Heart left ventricle (tissue), 16 donors: ENCODE measurements around the gene BCR. TPM values are rescaled to one million over a fixed set of nuclear protein-coding genes. Genes with fewer than 3 reads are reported as not detected.

Experiments
- ATAC-seq, 4 donors: fragments of 200-7000 bp; cut with Tn5 transposase; one replicate each; pipeline ENCODE4 v1.9.1; 2020 to 2022; ENCODE audit warnings: moderate library complexity in 4 of 4, mild to moderate bottlenecking in 3 of 4, moderate number of reproducible peaks in 1 of 4
- DNase-seq, 5 donors: peaks; one replicate each; pipeline ENCODE4 v3.0.0-alpha.2; 2020
- H3K27ac ChIP-seq, 12 donors: fragments of 200-600 bp; sonication (generic) in 4 of 12; one replicate each; pipeline versions ENCODE4 v1.5.0 to v1.8.0; 2016 to 2022; ENCODE audit warnings: mild to moderate bottlenecking in 2 of 12
- H3K27me3 ChIP-seq, 9 donors: fragments of 200-600 bp; sonication (generic) in 2 of 9; one replicate each; pipeline versions ENCODE4 v1.5.1 to v1.8.0; 2016 to 2022; ENCODE audit warnings: mild to moderate bottlenecking in 3 of 9
- H3K36me3 ChIP-seq, 9 donors: fragments of 200-600 bp; sonication (generic) in 2 of 9; one replicate each; pipeline versions ENCODE4 v1.5.0 to v1.8.0; 2018 to 2022; ENCODE audit warnings: mild to moderate bottlenecking in 2 of 9
- H3K4me1 ChIP-seq, 12 donors: fragments of 200-600 bp; sonication (generic) in 4 of 12; one replicate each; pipeline versions ENCODE4 v1.5.0 to v1.8.0; 2016 to 2022; ENCODE audit warnings: mild to moderate bottlenecking in 3 of 12
- H3K4me3 ChIP-seq, 12 donors: fragments of 200-600 bp; sonication (generic) in 4 of 12; one replicate each; pipeline versions ENCODE4 v1.5.0 to v1.8.0; 2017 to 2022; ENCODE audit warnings: mild to moderate bottlenecking in 9 of 12, moderate library complexity in 4 of 12
- H3K9me3 ChIP-seq, 12 donors: fragments of 200-600 bp; sonication (generic) in 4 of 12; one replicate each; pipeline versions ENCODE4 v1.5.0 to v1.8.0; 2016 to 2022; ENCODE audit warnings: mild to moderate bottlenecking in 1 of 12
- CTCF ChIP-seq, 12 donors: fragments of 200-600 bp; sonication (generic) in 4 of 12; IDR thresholded peaks; one replicate each; pipeline versions ENCODE4 v1.5.0 to v1.8.0; 2018 to 2022; ENCODE audit warnings: antibody characterized with exemption in 12 of 12, mild to moderate bottlenecking in 5 of 12
- POLR2A ChIP-seq, 2 donors: fragments of 450-650 bp; IDR thresholded peaks; one replicate each; pipeline ENCODE4 v1.6.1; 2017; ENCODE audit warnings: antibody characterized with exemption in 2 of 2, mild to moderate bottlenecking in 2 of 2, moderate library complexity in 2 of 2
- WGBS, 4 donors: extraction: QIAGEN DNeasy Blood & Tissue Kit in 2 of 4; methylation state at CpG; one replicate each; pipeline versions ENCODE4 v1.1.5 to v1.1.7; 2013 to 2018; 5-methylcytosine and 5-hydroxymethylcytosine counted together
- intact Hi-C, 10 donors: fragments of 100-400 bp; cut with DNase I; formaldehyde crosslinking; loops; one replicate each; pipeline versions ENCODE4 v1.11.1 to v1.14.2; 2022
- polyA plus RNA-seq, 2 donors: library from polyadenylated mRNA; stranded (reverse); fragments of 200-250 nt; gene quantifications; one replicate each; pipeline ENCODE4 v1.2.3, GENCODE V29; 2013
- total RNA-seq, 9 donors: library from RNA; depleted of rRNA in 2 of 9; stranded (reverse); fragments of >200 nt in 2 of 9; fragmentation: NEBNext Ultra II Directional in 3 of 9; extraction: Animal tissue kit (Norgen Biotek cat#: 25700) in 3 of 9; gene quantifications; one replicate each; pipeline versions ENCODE4 v1.1.0 to v1.2.4, GENCODE V29; 2016 to 2023
- donor health status: ischemic (EF 13 %, LVEDD 7.1; RV severe dilation, severe dysfunction).
- donor health status: healthy with polysubstance abuse.
- donor health status: DM: no; HTN: yes; CAD: no.
- donor health status: DM: no; HTN: no; CAD: no.
- donor health status: ischemic (EF 25% LVEDD 6.9; RV normal size, moderate dysfunction).
- donor health status: ischemic (EF 25% LVEDD 5.7; RV mildly dilated, moderate dysfunction).
- donor health status: healthy.
- donor health status: DM: yes; HTN: yes; CAD: no.
- donor health status: ischemic (EF 35%, LVEDD 5.7; RV mildly dilated, moderate dysfunction).
- donor health status: nonischemic (EF 11% LVEDD 7.7; RV severe dilation, severe dysfunction).
- donor health status: DM: yes; HTN: yes; CAD: no.
- donor health status: PGD.
- donor health status: ischemic (EF 29% LVEDD 5.4; RV normal size, mild dysfunction).
- donor health status: nonischemic (EF 23%, LVEDD 6.1; RV moderate dilation, normal function).

BCR gene
- total and polyA plus RNA-seq, 11 donors = 12.6 to 51.1 (median 28.7) TPM

GRCh38 chr22:23223569-23224317 lies 43.4 kb downstream of the BCR start:
- peaks cover 26 to 94% (median 80%) of the 10 kb centered on the region in 12 donors for H3K4me1 ChIP-seq
- peak overlapping the region in 11 of 12 donors; percentile 57 to 83 (median 66) for H3K27ac ChIP-seq
- TF ChIP-seq CTCF (IDR thresholded peaks at IDR 0.05) = peak in 1 of 12 donors; percentile 14
- peak in 1 of 2 donors; percentile 18 for TF ChIP-seq POLR2A (IDR thresholded peaks at IDR 0.05)
- ATAC-seq (peak; percentile 56 to 66 (median 61)), DNase-seq (peak in 3 of 5 donors; percentile 45 to 51 (median 47))
- no peak overlapping the region for H3K4me3 ChIP-seq
- H3K27me3 ChIP-seq = no peaks in the 10 kb centered on the region
- H3K9me3 ChIP-seq = peaks cover 0 to 12% (median 8%) of the 10 kb centered on the region in 12 donors
- WGBS, 4 donors = 39 to 48% (median 41%) methylated on average over 11 to 12 of the region's 12 CpGs
- intact Hi-C loops = loop anchor here in 3 of 10 donors (5.0 to 10.0 kb wide), 2 partner anchors 41 to 51 kb away; partner anchors contain the start of gene BCR (in 2 of the 3)
- H3K36me3 ChIP-seq = no peaks in the 10 kb centered on the region

- intact Hi-C loops = loop anchor here in 4 of 10 donors (5.0 to 10.0 kb wide), 2 partner anchors 43 to 50 kb away; partner anchors contain the start of gene BCR (in 4 of the 4)
- ATAC-seq = no peak
- Histone ChIP-seq H3K36me3 (no peaks in the 10 kb centered on the region), H3K27ac (peak overlapping the region in 10 of 12 donors; percentile 57 to 83 (median 72)), H3K4me1 (peaks cover 26 to 83% (median 69%) of the 10 kb centered on the region in 12 donors), H3K9me3 (peaks cover 0 to 22% (median 13%) of the 10 kb centered on the region in 12 donors), H3K27me3 (no peaks in the 10 kb centered on the region), H3K4me3 (no peak overlapping the region)
- TF ChIP-seq CTCF (IDR thresholded peaks at IDR 0.05) (no peak), POLR2A (IDR thresholded peaks at IDR 0.05) (no peak)
- 86 to 92% (median 90%) methylated on average over 7 of the region's 7 CpGs for WGBS, 4 donors
- DNase-seq = no peak
These were observed 44.5 kb downstream of the BCR start for GRCh38 chr22:23224846-23225245.

GRCh38 chr22:23225337-23225723 lies 45.0 kb downstream of the BCR start:
- TF ChIP-seq POLR2A (IDR thresholded peaks at IDR 0.05) (no peak), CTCF (IDR thresholded peaks at IDR 0.05) (no peak)
- DNase-seq (no peak), ATAC-seq (no peak)
- intact Hi-C loops = loop anchor here in 2 of 10 donors (5.0 to 10.0 kb wide), 2 partner anchors 43 to 49 kb away; partner anchors contain the start of gene BCR (in 2 of the 2)
- Histone ChIP-seq H3K36me3 (no peaks in the 10 kb centered on the region), H3K4me1 (peaks cover 23 to 78% (median 64%) of the 10 kb centered on the region in 12 donors), H3K27me3 (no peaks in the 10 kb centered on the region), H3K27ac (peak overlapping the region; percentile 57 to 83 (median 70)), H3K9me3 (peaks cover 0 to 22% (median 13%) of the 10 kb centered on the region in 12 donors), H3K4me3 (no peak overlapping the region)
- 66 to 82% (median 80%) methylated on average over 3 to 10 of the region's 10 CpGs for WGBS, 4 donors
